Hindlimb muscle (tissue), 1 donor: Measurements from ENCODE around the gene PRR14L. TPM values are rescaled to one million over a fixed set of nuclear protein-coding genes. Genes with fewer than 3 reads are reported as not detected.
A peak's percentile ranks its signal among the peaks of the same experiment; 100 is the strongest.
"Not testable (repeated sequence)": the region's sequence is repeated elsewhere in the genome, so short reads cannot be mapped to it uniquely, and the experiment has no call there.

Experiments
- DNase-seq: peaks from one replicate; pipeline ENCODE4 v3.0.0-alpha.2; 2013
- polyA plus RNA-seq: library from polyadenylated mRNA; unstranded; fragments of 120-200 nt; gene quantifications from one replicate; pipeline ENCODE4 v1.2.1, GENCODE V29; 2013; ENCODE audit not compliant: insufficient read length

Gene PRR14L
- 19.5 TPM for polyA plus RNA-seq

DNA sequence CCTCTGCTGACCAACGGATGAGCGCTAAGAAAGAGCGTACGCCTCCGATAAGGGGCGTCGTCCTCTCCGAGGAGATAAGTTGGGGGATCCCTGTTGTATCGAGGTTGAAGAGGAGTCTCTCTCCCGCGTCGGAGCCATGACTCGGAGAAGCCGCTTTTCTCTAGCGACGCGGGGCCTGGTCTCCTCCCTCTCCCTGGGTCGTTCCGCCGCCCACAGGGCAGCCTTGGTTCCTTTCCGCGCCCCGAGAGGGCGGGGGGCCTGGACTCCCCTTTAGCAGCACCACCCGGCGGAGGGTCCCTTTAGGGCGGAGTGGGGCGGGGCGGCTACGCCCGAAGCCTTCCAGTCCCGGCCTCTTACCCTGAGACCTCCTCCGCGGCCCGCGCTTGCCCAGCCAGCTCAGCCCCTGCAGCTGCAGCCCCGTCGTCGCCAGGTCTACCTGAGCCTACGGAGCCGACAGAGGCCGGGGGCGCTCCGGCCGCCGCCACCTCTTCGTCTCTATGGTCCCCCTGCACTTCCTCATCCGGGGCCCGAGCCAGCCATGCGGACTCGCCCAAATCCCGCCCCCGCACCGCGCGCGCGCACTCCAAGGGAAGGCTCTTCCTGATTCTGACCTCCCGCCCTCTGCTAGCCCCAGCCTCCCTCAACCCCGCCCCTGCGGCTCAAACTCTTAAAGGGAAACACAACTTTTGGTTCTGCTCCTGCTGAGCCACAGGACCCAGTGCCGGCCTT, at the start of gene PRR14L:
PRR14L (minus strand) TSS at position 497 of the 729 bp plus-strand sequence. CDS start 11,272 bp downstream, outside the sequence.
- peak; percentile 96 for DNase-seq

DNA sequence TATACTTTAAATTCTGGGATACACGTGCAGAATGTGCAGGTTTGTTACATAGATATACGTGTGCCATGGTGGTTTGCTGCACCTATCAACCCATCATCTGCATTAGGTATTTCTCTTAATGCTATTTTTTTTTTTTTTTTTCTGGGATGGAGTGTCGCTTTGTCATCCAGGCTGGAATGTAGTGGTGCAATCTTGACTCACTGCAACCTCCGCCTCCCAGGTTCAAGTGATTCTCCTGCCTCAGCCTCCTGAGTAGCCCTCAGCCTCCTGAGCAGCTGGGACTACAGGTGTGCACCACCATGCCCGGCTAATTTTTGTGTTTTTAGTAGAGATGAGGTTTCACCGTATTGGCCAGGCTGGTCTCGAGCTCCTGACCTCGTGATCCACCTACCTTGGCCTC, 49.4 kb upstream of the PRR14L start:
- not testable (repeated sequence) for DNase-seq

DNA sequence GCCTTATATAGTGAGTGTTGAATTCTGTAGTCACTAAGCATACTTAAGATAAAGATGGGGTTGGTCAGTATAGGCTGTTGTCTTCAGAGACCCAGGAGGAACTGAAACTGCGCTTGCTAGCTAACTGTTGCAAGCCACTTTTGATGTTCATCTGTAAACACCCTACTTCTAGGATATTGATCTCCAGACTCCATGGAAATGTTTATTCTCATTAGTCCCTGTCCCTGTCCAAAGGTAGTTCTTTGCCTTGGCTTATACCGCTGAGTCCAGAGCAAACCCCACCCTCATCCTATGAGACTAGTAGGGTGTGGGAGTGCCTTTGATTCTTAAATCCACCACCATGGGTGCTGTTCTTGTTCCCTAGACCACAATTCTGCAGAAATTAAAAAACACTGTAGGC, 40.3 kb upstream of the PRR14L start:
- peak; percentile 5 for DNase-seq

DNA sequence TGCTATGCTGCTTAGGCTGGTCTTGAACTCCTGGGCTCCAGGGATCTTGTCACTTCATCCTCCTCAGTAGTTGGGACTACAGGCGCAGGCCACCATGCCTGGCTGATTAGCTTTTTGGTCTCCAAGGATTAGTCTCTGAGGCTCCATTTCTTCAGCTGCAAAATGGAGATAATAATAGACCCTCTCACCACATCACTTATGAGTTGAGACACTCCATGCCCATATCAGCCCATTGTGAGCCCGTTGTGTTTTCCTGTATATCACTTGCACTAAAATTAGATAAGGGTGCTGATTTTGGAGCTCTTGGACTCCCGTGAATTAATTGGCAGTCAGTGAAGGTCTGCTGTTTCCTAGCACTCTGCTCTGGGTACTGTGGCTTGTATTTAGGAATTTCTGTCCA, 39.9 kb upstream of the PRR14L start:
- DNase-seq = no peak

DNA sequence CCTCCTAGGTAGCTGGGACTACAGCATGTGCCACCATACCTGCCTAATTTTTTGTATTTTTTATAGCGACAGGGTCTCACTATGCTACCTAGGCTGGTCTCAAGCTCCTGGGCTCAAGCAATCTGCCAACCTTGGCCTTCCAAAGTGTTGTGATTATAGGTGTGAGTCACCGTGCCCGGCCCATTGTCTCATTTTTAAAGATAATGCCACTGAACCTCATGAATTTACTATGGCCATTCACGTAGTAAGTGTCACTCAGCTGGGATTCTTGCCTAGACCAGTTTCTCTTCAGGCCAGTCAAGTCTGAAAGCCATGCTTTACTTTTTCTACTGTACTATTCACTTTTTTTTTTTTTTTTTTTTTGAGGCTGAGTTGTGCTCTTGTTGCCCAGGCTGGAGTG, 26.3 kb upstream of the PRR14L start:
- no peak for DNase-seq

DNA sequence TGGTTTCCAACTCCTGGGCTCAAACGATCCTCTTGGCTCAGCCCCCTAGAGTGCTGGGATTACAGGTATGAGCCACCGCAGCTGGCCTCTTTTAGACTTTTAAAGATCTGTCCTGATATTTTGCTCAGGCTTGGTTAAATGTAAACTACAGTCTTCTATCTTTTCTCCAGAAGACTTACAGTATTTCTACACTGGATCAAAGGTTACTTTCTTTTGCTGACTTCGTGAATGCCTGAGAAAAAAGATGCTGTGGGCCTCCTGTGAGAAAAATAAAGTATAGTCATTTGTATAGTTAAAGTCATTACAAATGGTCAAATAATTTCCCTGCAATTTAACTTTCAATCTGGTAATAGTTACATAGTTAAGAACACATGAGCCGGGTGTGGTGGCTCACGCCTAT, 23.5 kb upstream of the PRR14L start:
- no peak for DNase-seq

DNA sequence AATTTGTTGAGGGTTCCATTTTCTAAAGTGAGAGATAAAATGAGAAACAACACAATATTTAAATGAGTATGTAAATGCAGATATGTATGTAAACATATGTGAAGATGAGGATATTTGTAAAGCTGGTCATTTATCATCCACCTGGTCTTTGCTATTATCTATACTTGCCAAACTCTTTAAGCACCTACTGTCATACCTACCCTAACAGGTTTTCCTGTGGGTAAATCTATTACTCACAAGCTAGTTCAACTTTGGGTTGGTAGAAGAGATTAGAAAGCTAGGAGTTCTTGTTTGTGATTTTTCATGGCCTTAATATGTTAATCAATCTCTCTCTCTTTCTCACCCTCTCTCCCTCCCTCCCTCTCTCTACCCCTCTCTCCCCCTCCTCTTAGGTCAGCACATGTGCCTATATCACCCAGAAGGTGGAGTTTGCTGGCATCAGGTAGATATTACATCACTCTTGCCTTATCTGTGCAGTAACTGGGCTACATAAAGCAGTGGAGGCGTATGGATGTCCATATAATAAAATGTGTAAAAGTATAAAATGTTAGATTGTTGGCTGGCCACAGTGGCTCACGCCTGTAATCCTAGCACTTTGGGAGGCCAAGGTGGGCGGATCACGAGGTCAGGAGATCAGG, 18.6 kb upstream of the PRR14L start:
- DNase-seq = no peak

DNA sequence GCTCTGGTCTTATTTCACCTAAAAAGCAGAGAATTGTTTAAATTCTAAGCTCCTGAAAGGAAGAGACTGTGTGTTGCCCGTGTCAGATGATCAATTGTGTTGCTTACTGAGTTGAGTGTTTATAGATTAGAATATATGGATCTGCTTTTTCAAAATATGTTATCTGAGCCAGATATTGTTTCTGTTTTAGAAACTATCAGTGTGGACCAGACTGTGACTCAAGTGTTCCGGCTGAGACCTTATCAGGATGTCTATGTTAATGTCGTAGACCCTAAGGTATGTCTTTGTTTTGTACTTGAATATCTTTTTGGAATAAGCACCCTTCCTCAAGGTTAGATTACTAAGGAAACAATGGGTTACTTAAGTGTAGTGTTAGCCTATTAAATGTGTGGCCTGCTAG, 14.9 kb upstream of the PRR14L start:
- DNase-seq = no peak

GRCh38 chr22:31758860-31759259, 8.9 kb upstream of the PRR14L start:
- DNase-seq = not testable (repeated sequence)

GRCh38 chr22:31757265-31757664, 7.3 kb upstream of the PRR14L start:
- DNase-seq = no peak

DNA sequence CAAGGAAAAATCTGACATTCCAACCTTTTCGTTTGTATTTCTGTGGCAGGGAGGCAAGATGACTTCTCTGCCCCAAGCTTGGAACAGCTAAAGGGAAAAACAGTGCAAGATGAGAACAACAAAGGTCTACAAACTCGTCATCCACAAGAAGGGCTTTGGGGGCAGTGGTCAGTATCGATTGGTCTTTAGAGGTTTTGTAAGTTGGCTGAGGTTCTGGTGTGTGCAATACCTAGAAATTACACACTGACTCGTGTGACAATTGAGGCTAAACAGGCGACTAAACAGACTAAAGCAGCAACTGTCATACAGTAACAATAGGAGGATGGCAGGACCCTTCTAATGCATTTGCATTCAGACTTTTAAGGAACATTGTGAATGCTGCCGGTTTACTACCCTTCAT, 4.9 kb upstream of the PRR14L start:
- no peak for DNase-seq

DNA sequence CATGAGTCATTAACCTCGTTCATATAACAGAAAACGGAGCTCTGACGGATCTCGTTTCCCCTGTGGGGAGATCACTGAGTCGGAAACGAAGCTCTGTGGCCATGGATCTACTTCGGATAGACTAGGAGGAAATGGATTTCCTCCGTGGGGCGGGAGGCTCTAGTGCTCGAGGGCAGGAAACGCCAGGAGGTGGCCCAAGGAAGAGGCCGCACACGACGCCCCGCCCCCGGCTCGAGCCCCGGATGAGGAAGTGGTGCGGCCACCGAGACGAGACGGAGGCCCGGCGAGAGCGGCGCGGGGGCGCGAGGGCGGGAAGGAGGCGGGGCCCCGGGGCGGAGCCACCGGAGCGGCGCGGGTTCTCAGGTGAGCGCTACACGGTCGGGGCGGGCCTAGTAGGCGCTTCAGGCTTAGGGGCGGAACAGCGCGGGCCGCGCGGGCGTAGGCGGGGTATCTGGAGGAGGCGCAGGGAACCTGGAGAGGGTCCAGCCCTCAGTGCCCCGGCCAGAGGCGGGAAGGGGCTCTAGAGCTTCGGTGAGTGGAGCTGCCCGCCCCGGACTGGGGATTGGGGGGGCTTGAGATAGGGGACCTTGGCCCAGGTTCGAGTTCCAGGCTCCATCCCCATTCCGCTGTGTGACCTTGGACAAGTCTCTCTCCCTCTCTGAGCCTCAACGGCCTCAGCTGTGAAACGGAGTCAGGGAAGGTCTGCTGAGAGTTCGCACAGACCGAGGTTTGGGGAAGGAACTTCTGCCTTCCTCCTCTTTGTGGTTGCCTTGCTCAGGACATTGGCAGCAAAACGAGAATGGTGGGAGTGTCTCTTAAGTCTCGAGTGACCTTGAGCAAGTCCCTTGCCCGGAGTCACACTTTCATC, 3.9 kb upstream of the PRR14L start, which contains the start of gene DEPDC5:
DEPDC5 (plus strand) TSS at position 386 of the 868 bp plus-strand sequence. CDS start 903 bp downstream, outside the sequence.
- peak; percentile 98 for DNase-seq

GRCh38 chr22:31753005-31753633, 3.2 kb upstream of the PRR14L start:
- DNase-seq = peak; percentile 46

- DNase-seq = no peak
Measured at GRCh38 chr22:31752096-31752847, 2.3 kb upstream of the PRR14L start.

- no peak for DNase-seq
Measured at GRCh38 chr22:31750365-31751284, 693 bp upstream of the PRR14L start.

DNA sequence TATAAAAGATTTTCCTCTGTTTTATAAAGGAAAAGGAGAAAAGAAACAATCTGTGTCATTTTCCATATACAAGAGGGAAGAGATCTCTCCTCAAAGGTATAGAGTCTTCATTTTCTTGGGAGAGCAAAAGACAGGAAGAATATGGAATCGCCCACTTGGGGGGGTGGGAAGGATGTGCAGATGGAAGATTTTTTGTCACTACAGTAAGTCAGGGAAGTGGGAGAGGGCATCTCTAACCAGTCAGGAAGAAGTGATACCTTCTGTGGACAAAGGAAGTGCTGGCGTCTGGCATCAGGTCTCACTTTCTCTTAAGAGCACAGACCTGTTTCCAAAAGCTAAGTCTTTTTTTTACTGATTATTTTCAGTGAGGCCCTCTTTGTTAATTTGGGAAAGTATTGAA, 1.4 kb downstream of the PRR14L start:
- no peak for DNase-seq

- no peak for DNase-seq
Measured at GRCh38 chr22:31747441-31747840, 2.5 kb downstream of the PRR14L start.

- DNase-seq = no peak
Measured at GRCh38 chr22:31743871-31744270, 6.1 kb downstream of the PRR14L start.

- DNase-seq = no peak
Measured at GRCh38 chr22:31742682-31743081, 7.2 kb downstream of the PRR14L start.

GRCh38 chr22:31742115-31742514, 7.8 kb downstream of the PRR14L start:
- DNase-seq = no peak

GRCh38 chr22:31740314-31740713, 9.6 kb downstream of the PRR14L start:
- not testable (repeated sequence) for DNase-seq
